GM19452 (cell line): ENCODE measurements around the gene ANKMY1.

Experiments used
- ATAC-seq: cut with Tn5 transposase; IDR thresholded peaks from one replicate; pipeline ENCODE4 v1.9.1; 2021; ENCODE audit not compliant: unreplicated experiment

Gene ANKMY1, protein sequence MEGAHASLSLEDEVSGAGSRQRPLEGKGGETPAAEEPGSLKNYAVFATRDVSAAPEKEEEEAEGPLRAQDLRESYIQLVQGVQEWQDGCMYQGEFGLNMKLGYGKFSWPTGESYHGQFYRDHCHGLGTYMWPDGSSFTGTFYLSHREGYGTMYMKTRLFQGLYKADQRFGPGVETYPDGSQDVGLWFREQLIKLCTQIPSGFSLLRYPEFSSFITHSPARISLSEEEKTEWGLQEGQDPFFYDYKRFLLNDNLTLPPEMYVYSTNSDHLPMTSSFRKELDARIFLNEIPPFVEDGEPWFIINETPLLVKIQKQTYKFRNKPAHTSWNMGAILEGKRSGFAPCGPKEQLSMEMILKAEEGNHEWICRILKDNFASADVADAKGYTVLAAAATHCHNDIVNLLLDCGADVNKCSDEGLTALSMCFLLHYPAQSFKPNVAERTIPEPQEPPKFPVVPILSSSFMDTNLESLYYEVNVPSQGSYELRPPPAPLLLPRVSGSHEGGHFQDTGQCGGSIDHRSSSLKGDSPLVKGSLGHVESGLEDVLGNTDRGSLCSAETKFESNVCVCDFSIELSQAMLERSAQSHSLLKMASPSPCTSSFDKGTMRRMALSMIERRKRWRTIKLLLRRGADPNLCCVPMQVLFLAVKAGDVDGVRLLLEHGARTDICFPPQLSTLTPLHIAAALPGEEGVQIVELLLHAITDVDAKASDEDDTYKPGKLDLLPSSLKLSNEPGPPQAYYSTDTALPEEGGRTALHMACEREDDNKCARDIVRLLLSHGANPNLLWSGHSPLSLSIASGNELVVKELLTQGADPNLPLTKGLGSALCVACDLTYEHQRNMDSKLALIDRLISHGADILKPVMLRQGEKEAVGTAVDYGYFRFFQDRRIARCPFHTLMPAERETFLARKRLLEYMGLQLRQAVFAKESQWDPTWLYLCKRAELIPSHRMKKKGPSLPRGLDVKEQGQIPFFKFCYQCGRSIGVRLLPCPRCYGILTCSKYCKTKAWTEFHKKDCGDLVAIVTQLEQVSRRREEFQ

DNA sequence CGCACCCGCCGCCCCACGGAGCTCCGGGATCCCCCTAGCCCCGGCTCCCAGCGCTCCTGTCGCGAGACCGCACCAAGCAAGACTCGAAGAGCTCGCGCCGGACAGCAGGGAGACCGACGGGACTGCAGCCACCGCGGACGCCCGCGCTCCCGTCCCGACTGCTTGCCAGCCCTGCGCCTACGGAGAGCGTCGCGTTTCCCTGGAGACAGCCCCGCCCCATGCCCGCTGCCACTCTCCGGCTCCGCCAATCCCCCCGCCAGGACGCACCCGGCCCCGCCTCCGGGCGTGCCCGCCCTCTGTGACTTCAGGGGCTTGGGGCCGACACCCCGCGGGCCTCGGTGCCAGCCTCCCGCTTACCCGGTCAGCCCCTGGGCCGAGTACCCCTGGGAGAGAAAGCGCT lies at the start of gene ANKMY1:
TSS of gene ANKMY1 (minus strand) at position 181 of the 400 bp plus-strand sequence. CDS start 653 bp downstream, outside the sequence.
- no peak for ATAC-seq

DNA sequence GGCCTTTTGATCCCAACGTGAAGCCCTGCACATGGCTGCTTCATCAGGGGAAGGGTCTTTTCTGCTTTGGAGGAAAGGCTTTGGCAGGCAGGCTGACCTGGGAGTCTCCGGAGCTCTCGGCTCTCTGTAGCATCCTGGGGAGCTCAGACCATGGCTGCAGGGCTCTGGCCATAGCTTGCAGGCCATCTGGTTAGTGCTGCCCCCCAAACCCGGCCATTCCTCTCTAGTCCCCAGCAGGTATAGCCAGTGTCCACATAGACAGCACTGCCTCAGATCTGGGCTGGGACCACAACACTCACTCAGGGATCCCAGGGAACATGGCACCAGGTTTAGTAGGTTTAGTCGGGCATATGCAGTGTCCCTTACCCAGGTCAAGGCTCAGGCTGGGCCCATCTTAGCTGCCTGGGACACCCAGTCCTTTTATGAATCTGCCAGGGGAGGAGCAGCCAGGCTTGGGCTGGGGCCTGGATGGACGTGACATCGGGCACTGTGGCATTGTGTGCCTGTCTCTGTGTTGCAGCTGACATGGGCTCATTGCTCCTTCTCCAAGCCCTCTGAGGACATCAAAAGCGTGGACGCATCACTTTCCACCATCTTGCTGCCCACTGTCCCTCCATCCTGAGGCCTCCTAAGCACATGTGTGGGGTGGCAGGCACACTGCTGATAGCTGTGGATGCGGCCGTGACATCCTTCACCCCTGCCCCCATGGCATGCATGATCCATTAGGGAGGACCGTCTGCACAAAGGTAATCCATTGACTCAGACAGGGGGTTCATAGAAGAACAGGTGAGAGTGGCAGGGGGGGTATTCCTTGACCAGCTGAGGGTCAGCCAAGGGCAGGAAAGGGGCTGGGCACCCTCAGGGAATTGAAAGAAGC lies 48.3 kb upstream of the ANKMY1 start:
- ATAC-seq, result no peak

DNA sequence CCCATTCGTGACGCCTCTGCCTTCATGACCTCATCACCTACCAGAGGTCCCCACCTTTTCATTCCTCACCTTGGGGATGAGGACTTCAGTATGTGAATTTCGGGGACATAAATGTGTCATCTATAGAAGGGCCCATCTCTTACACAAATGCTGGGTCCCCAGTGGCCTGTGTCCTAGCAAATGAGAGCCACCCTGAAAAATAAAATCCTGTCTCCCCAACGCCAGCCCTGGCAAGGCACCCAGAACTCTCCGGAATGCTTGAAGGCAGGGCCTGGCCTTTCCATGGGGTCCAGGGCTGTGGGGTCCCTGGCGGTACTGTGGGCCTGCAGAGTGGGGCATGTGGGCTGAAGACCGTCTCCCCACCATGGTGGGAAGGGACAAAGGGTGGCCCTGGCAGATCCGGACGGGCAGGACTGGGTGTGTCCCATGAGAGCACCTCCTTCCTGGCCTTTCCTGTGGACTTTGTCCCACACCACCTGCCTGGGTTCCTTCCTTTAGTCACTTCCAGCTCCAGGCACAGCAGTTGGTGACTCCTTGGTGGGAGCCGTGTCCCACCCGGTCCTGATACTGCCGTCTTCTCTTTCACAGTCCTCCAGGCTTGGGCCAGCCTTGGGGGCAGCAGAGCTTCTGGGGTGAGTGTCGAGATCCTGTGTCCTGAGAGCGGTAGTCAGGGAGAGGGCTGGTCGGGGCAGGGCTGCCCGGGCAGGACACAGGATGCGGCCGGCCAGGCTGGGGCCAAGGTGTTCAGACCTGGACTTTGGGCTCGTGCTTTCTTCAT lies 47.3 kb upstream of the ANKMY1 start:
- no peak for ATAC-seq

DNA sequence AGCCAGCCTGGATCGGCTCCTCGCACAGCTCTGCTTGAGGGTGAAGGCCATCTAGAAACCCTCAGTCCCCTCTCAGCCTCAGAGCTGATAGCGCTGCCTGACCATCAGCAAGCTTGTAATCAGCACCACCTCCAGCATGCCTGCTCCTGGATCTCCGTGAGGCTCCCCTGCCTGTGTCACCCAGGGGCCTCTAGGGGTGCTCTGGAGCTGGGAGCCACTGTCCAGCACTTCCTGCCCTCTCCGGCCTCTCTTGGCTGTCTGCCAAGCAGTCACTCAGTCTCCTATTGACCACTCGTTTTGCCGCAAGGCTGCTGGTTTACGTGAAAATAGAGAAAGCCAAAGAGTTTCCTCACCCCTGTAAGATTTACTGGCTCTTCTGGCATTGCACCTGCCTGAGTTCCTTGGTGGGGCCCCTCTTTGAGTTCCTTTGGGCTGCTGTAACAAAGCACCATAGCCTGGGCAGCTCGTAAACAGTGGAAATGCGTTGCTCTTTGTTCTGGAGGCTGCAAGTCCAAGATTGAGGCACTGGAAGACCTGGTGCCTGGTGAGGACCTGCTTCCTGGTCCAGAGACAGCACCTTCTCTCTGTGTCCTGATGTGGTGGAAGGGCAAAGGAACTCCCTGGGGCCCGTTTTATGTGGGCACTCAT lies 46.6 kb upstream of the ANKMY1 start:
- no peak for ATAC-seq

DNA sequence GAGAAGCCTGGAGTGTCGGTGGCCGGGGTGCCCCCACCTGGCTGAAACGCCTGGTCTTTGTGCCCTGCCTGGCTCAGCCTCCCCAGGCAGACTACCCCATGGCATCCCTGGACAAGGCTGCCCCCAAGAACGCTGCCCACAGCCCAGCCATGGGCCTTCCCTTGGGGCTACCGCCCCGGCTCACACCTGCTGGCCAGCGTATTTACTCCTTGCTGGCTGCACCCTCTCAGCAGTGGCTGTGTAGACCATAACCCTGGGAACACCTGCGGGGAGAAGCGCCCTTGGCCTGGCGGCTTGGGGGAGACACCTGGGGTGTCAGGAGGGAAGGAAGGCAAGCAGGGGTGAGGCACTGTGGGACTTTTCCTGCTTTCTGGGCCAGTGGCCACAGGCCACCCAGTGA lies 46.1 kb upstream of the ANKMY1 start:
- ATAC-seq, result no peak

- ATAC-seq, result no peak
Observed at GRCh38 chr2:240603081-240603835, 45.5 kb upstream of the ANKMY1 start.

DNA sequence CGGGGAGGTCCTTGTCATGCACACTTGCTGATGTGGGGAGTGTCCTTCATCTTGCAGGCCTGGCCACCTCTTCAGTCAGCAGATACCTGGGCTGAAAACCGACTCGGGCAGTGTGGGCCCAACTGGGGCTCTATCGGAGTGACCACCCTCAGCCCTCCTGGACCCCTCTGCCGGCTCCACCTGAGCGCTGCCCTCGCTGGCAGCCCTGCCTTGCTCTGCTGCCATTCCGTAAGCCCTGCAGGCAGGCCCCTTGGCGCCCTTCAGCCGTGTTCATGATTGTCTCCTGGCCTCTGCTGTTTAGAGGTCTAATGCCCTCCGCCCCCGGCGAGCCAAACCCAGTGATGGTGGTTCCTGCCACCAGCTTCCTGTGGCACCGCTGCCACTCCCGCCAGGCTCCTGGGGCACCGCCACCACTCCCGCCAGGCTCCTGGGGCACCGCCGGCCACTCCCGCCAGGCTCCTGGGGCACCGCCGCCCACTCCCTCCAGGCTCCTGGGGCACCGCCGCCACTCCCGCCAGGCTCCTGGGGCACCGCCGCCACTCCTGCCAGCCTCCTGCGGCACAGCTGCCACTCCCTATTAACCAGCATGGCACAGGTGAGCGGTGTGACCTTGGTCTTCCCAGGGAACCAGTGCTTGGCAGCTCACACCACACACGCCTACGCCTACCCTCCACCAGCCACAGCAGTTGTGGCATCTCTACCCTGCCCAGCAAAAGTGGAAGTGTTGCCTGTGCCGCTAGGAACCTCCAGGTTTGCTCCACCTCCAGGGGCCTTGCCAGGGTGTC lies 44.7 kb upstream of the ANKMY1 start:
- no peak for ATAC-seq

GRCh38 chr2:240601831-240602160 lies 44.0 kb upstream of the ANKMY1 start:
- ATAC-seq, result no peak

DNA sequence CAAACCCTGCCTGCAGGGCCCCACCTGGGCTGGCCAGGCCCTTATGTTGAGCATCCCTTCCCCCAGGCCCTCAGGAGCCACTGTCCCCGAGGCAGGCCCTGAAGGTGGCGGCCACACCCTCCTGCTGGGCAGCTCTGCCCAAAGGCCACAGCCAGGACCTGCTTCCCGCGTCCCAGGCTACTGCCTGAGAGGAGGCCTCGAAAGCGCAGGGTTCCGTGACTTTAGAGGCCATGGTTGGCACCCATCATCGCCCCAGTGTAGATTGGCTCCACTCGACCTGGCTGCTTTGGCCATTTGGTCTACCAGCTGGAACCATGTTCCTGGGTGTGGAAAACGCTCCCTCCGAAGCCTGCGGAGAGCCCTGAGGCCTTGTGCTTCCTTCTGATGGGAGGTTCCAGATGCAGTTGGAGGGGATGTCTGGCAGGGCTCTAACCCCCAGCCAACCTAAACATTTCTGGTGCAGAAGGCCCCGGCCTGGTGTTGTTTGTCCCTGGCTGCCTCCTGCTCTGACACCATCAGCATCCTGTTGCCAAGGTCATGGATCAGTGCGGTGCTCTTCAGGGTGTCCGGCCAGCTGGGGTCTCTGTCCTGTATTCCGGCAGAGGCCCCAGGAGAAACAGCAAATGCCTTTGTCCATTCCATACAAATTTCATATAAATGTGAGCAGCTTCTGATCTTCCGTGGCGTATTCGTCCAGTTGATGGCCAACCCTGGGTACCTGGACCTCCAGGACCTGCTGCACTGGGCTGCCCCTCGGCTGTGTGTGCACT lies 43.5 kb upstream of the ANKMY1 start:
- no peak for ATAC-seq

DNA sequence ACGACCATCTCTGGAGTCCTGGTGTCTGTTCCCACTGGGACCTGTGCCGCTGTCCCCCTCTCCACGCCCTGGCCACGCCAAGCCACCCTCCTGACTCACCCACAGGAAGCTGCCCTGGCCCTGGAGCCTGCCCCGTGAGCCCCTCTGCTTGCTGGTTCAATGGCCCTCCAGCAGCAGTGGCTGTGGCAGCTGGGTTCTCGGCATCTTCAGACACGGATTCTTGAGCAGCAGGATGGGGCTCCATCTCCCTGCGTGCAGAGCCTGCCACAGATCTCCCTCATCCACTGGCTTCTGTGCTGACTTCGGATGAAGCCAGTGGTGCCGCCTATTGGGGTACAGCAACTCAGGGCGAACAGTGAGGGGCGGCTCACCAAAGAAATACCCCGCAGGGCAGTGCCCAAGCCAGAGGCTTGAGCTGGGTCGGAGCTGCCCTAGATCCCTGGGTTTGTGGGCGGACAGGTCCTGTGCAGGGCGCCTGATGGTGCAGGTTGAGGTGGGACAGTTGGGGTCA lies 42.7 kb upstream of the ANKMY1 start:
- no peak for ATAC-seq

- ATAC-seq, result no peak
Observed at GRCh38 chr2:240599141-240599583, 41.4 kb upstream of the ANKMY1 start.

DNA sequence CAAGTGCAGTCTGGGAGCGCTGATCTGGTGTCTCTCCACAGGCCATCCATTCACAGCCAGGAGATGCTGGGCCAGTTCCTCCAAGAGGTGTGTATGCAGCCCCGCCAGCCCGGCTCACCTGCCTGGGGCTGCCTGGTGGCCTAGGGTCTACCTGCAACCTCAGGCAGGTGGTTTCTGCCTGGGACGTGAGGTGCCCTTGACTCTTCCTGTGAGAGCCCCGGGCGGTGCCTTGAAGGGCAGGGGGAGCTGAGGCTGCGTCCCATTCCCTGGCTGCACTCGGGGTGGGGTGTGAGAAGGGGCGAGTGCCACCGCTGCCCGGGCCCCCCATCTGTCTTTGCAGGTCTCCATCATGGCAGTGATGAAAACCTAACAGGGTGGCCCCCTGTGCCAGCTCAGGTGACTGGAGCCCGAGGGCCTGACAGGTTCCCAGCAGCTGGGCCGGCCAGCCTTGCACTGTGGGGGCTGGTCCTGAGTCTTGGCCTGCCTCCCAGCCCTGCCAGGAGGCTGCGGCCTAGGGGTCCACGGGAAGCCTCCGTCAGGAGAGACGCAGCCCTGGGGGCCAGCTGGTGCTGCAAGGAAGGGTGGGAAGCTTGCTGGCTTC lies 40.6 kb upstream of the ANKMY1 start:
- no peak for ATAC-seq

DNA sequence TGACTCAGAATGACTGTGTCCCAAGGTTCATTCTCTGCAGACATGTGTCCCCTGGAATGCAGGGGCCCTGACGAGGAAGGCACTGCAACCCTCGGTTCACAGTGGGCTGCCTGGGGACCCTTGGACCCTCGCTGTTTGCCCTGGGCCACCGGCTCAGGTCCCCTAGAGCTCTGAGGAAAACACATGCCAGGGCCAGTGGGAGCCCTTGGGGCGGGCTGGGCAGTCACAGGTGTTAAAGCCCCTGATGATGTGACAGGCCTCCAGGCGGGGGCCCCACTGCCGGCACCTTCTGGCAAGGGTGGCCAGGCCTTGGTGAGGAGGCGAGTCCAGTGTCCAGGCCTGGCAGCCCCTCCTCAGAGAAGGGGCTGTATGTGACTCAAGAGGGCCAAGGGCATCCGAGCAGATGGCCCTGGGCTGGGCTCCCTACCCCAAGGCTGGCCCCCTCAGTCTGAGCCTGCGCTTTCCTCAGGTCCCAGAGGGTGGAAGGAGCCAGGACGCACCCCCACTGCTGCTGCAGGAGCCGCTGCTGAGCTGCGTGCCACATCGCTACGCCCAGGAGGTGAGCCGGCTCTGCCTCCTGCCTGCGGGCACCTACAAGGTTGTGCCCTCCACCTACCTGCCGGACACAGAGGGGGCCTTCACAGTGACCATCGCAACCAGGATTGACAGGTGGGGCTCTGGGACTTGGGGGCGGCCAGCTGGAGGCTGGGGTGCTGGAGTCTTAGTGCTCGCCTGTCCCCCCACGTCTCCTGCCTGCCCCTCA lies 39.8 kb upstream of the ANKMY1 start:
- ATAC-seq, result no peak

DNA sequence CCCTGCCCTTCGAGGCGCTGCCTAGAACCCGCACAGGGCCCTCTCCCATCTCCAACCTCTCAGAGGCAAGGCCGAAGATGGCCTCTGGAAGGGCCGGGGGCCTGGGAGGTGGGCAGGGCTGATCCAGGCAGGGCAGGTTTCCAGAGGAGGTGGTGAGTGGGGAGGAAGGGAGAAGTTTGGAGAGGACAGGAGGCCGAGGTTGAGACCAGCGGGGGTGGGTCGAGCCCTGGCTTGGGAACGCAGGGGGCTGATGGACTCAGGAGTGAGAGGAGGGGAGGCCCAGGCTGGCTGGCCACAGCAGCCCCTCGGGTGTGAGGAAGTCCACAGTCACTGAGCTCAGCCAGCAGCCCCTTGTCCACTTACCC lies 39.2 kb upstream of the ANKMY1 start:
- no peak for ATAC-seq

DNA sequence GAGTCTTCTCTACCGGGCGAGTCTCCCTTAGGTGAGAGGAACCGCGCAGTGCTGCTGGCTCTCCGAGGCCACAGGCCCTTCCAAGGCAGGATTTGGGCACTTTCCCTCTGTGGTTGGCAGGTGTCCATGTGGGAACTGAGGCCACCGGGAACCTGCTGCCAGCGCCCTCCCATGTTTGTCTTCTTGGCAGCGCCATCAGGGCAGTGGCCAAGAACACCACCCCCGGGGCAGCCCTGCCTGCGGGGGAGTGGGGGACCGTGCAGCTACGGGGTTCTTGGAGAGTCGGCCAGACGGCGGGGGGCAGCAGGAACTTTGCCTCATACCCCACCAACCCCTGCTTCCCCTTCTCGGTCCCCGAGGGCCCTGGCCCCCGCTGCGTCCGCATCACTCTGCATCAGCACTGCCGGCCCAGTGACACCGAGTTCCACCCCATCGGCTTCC lies 38.7 kb upstream of the ANKMY1 start:
- no peak for ATAC-seq

DNA sequence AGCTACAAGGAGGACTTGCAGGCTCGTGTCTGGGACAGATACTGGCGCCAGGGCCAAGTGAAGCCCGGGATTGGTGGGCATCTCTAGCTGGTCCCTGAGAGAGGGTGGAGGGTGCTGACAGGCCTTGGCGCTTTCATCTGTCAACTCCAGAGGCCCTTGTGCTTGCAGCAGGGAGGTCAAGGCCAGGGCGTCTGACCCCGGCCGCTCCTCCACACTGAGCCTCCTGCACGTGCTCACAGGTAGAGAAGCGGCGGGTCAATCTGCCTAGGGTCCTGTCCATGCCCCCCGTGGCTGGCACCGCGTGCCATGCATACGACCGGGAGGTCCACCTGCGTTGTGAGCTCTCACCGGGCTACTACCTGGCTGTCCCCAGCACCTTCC lies 38.3 kb upstream of the ANKMY1 start:
- no peak for ATAC-seq
